Measurements from ENCODE around the gene PITRM1.
A peak's percentile ranks its signal among the peaks of the same experiment; 100 is the strongest.
"Not testable (repeated sequence)": the region's sequence is repeated elsewhere in the genome, so short reads cannot be mapped to it uniquely, and the experiment has no call there.

PITRM1 gene

GRCh38 chr10:3193751-3194150 is 21.2 kb upstream of the PITRM1 start:
- no peak for TF ChIP-seq CTCF (IDR thresholded peaks at IDR 0.05; ENCODE audit: control insufficient read depth, insufficient read depth, low read depth, low read length, missing control alignments)
- DNase-seq (ENCODE audit: low read depth) = no peak
- no peak overlapping the region for H3K4me3 ChIP-seq (ENCODE audit: control insufficient read depth, low read depth, low read length)

- no peak overlapping the region for H3K4me3 ChIP-seq (ENCODE audit: control insufficient read depth, low read depth, low read length)
- TF ChIP-seq CTCF (IDR thresholded peaks at IDR 0.05; ENCODE audit: control insufficient read depth, insufficient read depth, low read depth, low read length, missing control alignments) = peak; percentile 84
- DNase-seq (ENCODE audit: low read depth) = peak; percentile 13
Observed at GRCh38 chr10:3192856-3193635, 20.5 kb upstream of the PITRM1 start.

GRCh38 chr10:3190817-3191216 is 18.2 kb upstream of the PITRM1 start:
- H3K4me3 ChIP-seq (ENCODE audit: control insufficient read depth, low read depth, low read length) = no peak overlapping the region
- DNase-seq (ENCODE audit: low read depth) = no peak
- TF ChIP-seq CTCF (IDR thresholded peaks at IDR 0.05; ENCODE audit: control insufficient read depth, insufficient read depth, low read depth, low read length, missing control alignments) = no peak

GRCh38 chr10:3187229-3187628 is 14.6 kb upstream of the PITRM1 start:
- DNase-seq (ENCODE audit: low read depth); H3K4me3 ChIP-seq (ENCODE audit: control insufficient read depth, low read depth, low read length): not testable (repeated sequence)

- no peak for TF ChIP-seq CTCF (IDR thresholded peaks at IDR 0.05; ENCODE audit: control insufficient read depth, insufficient read depth, low read depth, low read length, missing control alignments)
- DNase-seq (ENCODE audit: low read depth) = no peak
- no peak overlapping the region for H3K4me3 ChIP-seq (ENCODE audit: control insufficient read depth, low read depth, low read length)
Observed at GRCh38 chr10:3186368-3186767, 13.8 kb upstream of the PITRM1 start.

- DNase-seq (ENCODE audit: low read depth) = no peak
- TF ChIP-seq CTCF (IDR thresholded peaks at IDR 0.05; ENCODE audit: control insufficient read depth, insufficient read depth, low read depth, low read length, missing control alignments) = no peak
- H3K4me3 ChIP-seq (ENCODE audit: control insufficient read depth, low read depth, low read length) = no peak overlapping the region
Observed at GRCh38 chr10:3185386-3185785, 12.8 kb upstream of the PITRM1 start.

- no peak overlapping the region for H3K4me3 ChIP-seq (ENCODE audit: control insufficient read depth, low read depth, low read length)
- TF ChIP-seq CTCF (IDR thresholded peaks at IDR 0.05; ENCODE audit: control insufficient read depth, insufficient read depth, low read depth, low read length, missing control alignments) = no peak
- no peak for DNase-seq (ENCODE audit: low read depth)
Observed at GRCh38 chr10:3180355-3181025, 7.9 kb upstream of the PITRM1 start.
